ENCODE measurements around the gene MXRA8. TPM values are rescaled to one million over a fixed set of nuclear protein-coding genes. Genes with fewer than 3 reads are reported as not detected.

MXRA8 gene
- total and polyA plus RNA-seq, 7 donors: 7.2 to 24.3 (median 10.1) TPM

GRCh38 chr1:1336931-1337792 lies 21.2 kb downstream of the MXRA8 start:
- 93 to 95% (median 94%) methylated on average over 31 to 32 of the region's 32 CpGs for WGBS, 3 donors
- DNase-seq: no peak
- Histone ChIP-seq H3K36me3 (ENCODE audit: insufficient read depth in 1 of 2, low read depth in 1 of 2) (peaks cover 6 to 61% of the 10 kb centered on the region in 2 donors), H3K4me1 (peaks cover 13% of the 10 kb centered on the region), H3K4me3 (no peak overlapping the region), H3K27me3 (ENCODE audit: insufficient read depth in 3 of 3, low read length in 2 of 3) (no peaks in the 10 kb centered on the region), H3K27ac (no peak overlapping the region), H3K9me3 (no peaks in the 10 kb centered on the region)
- no peak for ATAC-seq
- intact Hi-C loops (cut with DNase I): no loop called here
- no peak for TF ChIP-seq CTCF (IDR thresholded peaks at IDR 0.05)

DNA sequence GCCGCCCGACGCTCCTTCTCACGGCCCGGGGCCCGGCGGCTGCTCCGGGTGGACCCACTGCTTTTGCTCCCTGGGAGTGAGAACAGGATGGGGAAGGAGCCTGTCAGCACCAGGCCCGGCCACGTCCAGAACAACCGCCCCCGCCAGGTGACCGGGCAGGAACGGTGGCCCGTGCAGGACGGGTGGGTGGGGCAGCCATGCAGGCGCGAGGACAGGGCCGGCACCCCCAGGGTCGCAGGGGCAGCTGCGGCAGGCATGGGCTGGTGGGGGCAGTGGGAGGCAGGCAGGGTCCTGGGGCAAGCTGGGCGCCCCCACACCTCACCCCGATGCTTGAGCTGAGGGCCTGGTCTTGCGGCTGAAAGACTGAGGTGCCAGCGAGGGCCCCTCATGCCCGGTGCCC lies 21.9 kb downstream of the MXRA8 start:
- Histone ChIP-seq H3K4me1 (peaks cover 13% of the 10 kb centered on the region), H3K27me3 (ENCODE audit: insufficient read depth in 3 of 3, low read length in 2 of 3) (no peaks in the 10 kb centered on the region), H3K4me3 (no peak overlapping the region), H3K27ac (no peak overlapping the region), H3K36me3 (ENCODE audit: insufficient read depth in 1 of 2, low read depth in 1 of 2) (peaks cover 6 to 57% of the 10 kb centered on the region in 2 donors), H3K9me3 (no peaks in the 10 kb centered on the region)
- 90 to 92% (median 90%) methylated on average over 18 to 26 of the region's 26 CpGs for WGBS, 3 donors
- ATAC-seq: no peak
- intact Hi-C loops (cut with DNase I): no loop called here
- no peak for DNase-seq
- TF ChIP-seq CTCF (IDR thresholded peaks at IDR 0.05): no peak

DNA sequence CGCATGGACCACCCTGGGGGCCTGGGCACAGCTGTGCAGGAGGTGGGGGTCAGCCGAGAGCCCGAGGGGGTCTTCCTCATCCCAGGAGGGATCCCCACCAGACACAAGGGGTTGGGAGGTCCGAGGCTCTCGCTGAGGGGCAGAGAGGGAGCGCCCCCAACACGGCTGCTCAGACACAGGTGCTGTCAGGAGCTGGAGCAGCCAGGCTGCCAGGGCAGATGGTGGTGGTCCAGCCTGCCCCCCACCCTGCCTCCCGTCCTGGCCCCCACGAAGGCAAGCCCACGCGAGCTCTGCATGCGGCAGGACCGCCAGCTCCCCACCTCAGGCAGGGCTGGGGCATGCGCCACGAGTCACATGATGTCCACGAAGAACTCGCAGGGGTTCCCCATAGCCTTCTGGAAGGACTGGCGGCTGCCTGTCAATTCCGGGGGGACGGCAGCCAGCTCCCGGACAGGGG lies 22.5 kb downstream of the MXRA8 start:
- ATAC-seq (no peak), DNase-seq (no peak)
- peaks cover 2 to 52% of the 10 kb centered on the region in 2 donors for H3K36me3 ChIP-seq (ENCODE audit: insufficient read depth in 1 of 2, low read depth in 1 of 2)
- no peak overlapping the region for H3K4me3 ChIP-seq
- TF ChIP-seq CTCF (IDR thresholded peaks at IDR 0.05): no peak
- no peak overlapping the region for H3K27ac ChIP-seq
- H3K27me3 ChIP-seq (ENCODE audit: insufficient read depth in 3 of 3, low read length in 2 of 3): no peaks in the 10 kb centered on the region
- 80 to 85% (median 84%) methylated on average over 21 of the region's 21 CpGs for WGBS, 3 donors
- peaks cover 19% of the 10 kb centered on the region for H3K4me1 ChIP-seq
- intact Hi-C loops (cut with DNase I): no loop called here
- H3K9me3 ChIP-seq: no peaks in the 10 kb centered on the region

DNA sequence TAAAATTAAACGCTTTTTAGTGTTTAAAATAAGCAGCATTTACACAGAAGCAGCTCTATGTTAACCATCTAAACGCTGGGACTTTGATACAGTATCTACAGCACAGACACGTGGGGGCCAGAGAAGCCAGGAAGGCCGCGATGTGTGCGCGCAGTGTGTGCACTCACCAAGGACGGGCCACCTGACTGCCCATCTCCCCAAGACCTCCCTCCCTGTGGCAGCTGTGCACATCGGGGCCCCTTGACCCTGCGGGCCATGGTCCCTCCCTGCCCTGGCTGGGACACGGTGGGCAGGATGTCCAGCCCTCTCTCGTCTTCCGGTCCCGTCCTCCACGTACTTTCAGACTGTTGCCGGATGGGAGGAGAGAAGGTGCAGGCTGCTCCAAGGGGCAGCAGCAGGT lies 23.1 kb downstream of the MXRA8 start:
- no peak for ATAC-seq
- Histone ChIP-seq H3K36me3 (ENCODE audit: insufficient read depth in 1 of 2, low read depth in 1 of 2) (peaks cover 2 to 50% of the 10 kb centered on the region in 2 donors), H3K27ac (no peak overlapping the region), H3K4me3 (no peak overlapping the region), H3K27me3 (ENCODE audit: insufficient read depth in 3 of 3, low read length in 2 of 3) (no peaks in the 10 kb centered on the region), H3K4me1 (peaks cover 25% of the 10 kb centered on the region), H3K9me3 (no peaks in the 10 kb centered on the region)
- intact Hi-C loops (cut with DNase I): no loop called here
- no peak for DNase-seq
- TF ChIP-seq CTCF (IDR thresholded peaks at IDR 0.05): no peak
- WGBS, 3 donors: 65 to 71% (median 68%) methylated on average over 15 to 16 of the region's 16 CpGs

All from psoas muscle (tissue), 8 donors.